ENCODE results near the gene NAA16.

Gene NAA16

DNA sequence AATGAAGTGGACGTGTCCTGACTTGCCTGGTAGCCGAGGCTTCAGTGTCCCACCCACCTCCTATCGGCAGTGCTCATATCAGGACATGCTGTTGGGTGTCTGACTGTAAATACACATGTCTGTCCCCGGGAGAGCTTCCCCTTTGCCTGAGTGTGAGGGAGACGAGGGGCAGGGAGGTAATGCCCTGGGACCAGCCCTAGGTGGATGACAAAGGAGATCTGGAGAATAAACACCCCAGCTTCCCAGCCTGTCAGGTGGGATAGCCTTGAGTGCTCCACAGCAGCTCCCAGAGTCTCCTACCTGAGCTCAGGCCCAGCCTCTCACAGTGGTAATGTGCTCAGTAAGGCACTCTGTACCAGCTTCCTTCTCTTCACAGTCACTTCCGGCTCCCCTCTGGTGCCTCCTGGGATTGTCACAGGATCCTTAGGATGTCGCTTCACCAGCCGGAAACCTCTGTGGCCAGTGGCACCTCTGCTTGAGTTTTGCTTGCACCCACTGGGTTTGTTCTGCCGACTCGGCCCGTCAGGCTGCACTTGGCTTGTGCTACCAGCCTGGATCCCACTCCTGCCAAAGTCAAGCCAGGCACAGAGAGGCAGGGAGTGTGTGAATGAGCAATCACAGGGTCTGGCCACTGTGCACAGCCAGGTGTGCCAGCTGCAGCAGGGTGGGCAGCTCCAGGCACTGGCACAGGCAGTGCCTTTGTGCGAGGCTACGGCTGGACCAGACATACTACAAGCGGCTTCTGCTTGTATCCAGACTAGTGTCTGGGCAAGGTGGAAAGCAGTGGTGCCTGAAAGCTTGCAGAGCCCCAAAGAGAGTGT lies 91.8 kb downstream of the NAA16 start:
- no peaks in the 10 kb centered on the region for H3K36me3 ChIP-seq (ENCODE audit: control insufficient read depth, insufficient read depth, low read length)
- no peak overlapping the region for H3K9ac ChIP-seq (ENCODE audit: low read length)
- no peaks in the 10 kb centered on the region for H3K27me3 ChIP-seq (ENCODE audit: control insufficient read depth, insufficient read depth, low read length)
- H3K9me3 ChIP-seq (ENCODE audit: control insufficient read depth, low read length), result no peaks in the 10 kb centered on the region
- H3K4me1 ChIP-seq (ENCODE audit: control insufficient read depth, insufficient read depth, low read length), result no peaks in the 10 kb centered on the region
- H3K4me3 ChIP-seq (ENCODE audit: low read length), result no peak overlapping the region

DNA sequence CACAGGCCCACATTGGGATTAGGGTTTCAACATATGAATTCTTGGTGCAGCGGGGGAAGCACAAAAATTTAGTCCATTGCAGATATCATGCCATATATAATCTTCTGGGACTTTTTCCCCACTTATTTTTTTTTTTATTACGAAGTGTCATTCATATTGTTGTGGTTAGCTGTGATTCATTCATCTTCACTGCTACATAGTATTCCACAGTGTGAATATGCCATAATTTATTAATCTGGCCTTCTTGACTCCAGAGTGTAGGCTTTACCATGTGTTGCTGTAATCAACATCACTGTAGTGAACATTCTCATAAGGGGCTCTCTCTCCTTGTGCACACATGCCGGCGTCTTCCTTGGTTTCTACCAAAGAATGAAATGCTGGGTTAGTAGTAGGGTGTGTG lies 92.9 kb downstream of the NAA16 start:
- Histone ChIP-seq H3K4me3 (ENCODE audit: low read length) (no peak overlapping the region), H3K9ac (ENCODE audit: low read length) (no peak overlapping the region), H3K36me3 (ENCODE audit: control insufficient read depth, insufficient read depth, low read length) (no peaks in the 10 kb centered on the region), H3K27me3 (ENCODE audit: control insufficient read depth, insufficient read depth, low read length) (no peaks in the 10 kb centered on the region), H3K9me3 (ENCODE audit: control insufficient read depth, low read length) (no peaks in the 10 kb centered on the region), H3K4me1 (ENCODE audit: control insufficient read depth, insufficient read depth, low read length) (no peaks in the 10 kb centered on the region)

- Histone ChIP-seq H3K4me3 (ENCODE audit: low read length) (no peak overlapping the region), H3K9ac (ENCODE audit: low read length) (no peak overlapping the region), H3K9me3 (ENCODE audit: control insufficient read depth, low read length) (no peaks in the 10 kb centered on the region), H3K4me1 (ENCODE audit: control insufficient read depth, insufficient read depth, low read length) (no peaks in the 10 kb centered on the region), H3K27me3 (ENCODE audit: control insufficient read depth, insufficient read depth, low read length) (no peaks in the 10 kb centered on the region), H3K36me3 (ENCODE audit: control insufficient read depth, insufficient read depth, low read length) (no peaks in the 10 kb centered on the region)
Measured at GRCh38 chr13:41405367-41405766, 94.3 kb downstream of the NAA16 start.

- Histone ChIP-seq H3K4me1 (ENCODE audit: control insufficient read depth, insufficient read depth, low read length) (no peaks in the 10 kb centered on the region), H3K36me3 (ENCODE audit: control insufficient read depth, insufficient read depth, low read length) (no peaks in the 10 kb centered on the region), H3K27me3 (ENCODE audit: control insufficient read depth, insufficient read depth, low read length) (no peaks in the 10 kb centered on the region), H3K9me3 (ENCODE audit: control insufficient read depth, low read length) (no peaks in the 10 kb centered on the region), H3K9ac (ENCODE audit: low read length) (no peak overlapping the region), H3K4me3 (ENCODE audit: low read length) (no peak overlapping the region)
Measured at GRCh38 chr13:41407380-41407779, 96.3 kb downstream of the NAA16 start.

- Histone ChIP-seq H3K9me3 (ENCODE audit: control insufficient read depth, low read length) (no peaks in the 10 kb centered on the region), H3K36me3 (ENCODE audit: control insufficient read depth, insufficient read depth, low read length) (no peaks in the 10 kb centered on the region), H3K4me3 (ENCODE audit: low read length) (no peak overlapping the region), H3K4me1 (ENCODE audit: control insufficient read depth, insufficient read depth, low read length) (no peaks in the 10 kb centered on the region), H3K9ac (ENCODE audit: low read length) (no peak overlapping the region), H3K27me3 (ENCODE audit: control insufficient read depth, insufficient read depth, low read length) (no peaks in the 10 kb centered on the region)
Measured at GRCh38 chr13:41408121-41408520, 97.1 kb downstream of the NAA16 start.

DNA sequence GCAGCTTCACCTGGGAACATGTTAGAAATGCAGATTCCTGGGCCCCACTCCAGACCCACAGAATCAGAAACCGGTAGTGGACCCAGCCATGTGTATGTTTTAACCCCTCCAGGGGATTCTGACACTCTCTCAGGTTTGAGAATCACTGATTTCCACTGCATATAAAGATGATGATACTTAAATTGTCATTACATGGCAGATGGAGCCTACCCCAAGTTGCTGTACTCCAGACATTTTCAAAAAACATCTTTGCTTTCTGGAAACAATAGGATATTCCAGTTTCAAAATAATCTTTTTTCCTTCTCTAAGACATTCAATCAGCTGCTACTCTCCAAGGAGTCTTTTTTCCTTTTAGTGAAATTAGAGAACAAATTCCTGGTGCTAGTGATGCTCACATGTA lies 97.7 kb downstream of the NAA16 start:
- no peaks in the 10 kb centered on the region for H3K9me3 ChIP-seq (ENCODE audit: control insufficient read depth, low read length)
- H3K9ac ChIP-seq (ENCODE audit: low read length), result no peak overlapping the region
- no peaks in the 10 kb centered on the region for H3K27me3 ChIP-seq (ENCODE audit: control insufficient read depth, insufficient read depth, low read length)
- H3K36me3 ChIP-seq (ENCODE audit: control insufficient read depth, insufficient read depth, low read length), result no peaks in the 10 kb centered on the region
- H3K4me1 ChIP-seq (ENCODE audit: control insufficient read depth, insufficient read depth, low read length), result no peaks in the 10 kb centered on the region
- H3K4me3 ChIP-seq (ENCODE audit: low read length), result no peak overlapping the region

DNA sequence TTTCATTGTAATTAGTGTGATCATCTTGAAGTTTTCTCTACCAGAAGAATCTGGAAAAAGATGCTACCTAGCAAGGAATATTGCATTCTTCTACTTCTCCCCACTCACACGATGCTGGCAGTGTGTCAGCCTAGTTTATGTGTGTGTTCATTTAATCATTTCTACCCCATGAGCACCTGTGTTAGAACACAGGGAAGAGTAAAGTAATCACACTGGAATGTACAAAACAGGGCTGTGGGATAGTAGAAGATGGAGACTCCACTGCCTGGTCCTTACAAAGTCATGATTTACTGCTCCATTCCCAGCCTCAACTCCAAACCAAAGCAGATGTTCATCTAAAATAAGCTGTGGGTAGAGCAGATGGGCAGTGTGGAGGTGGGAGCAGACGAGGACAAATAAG lies 98.5 kb downstream of the NAA16 start:
- H3K4me3 ChIP-seq (ENCODE audit: low read length), result no peak overlapping the region
- no peaks in the 10 kb centered on the region for H3K36me3 ChIP-seq (ENCODE audit: control insufficient read depth, insufficient read depth, low read length)
- H3K4me1 ChIP-seq (ENCODE audit: control insufficient read depth, insufficient read depth, low read length), result no peaks in the 10 kb centered on the region
- H3K9me3 ChIP-seq (ENCODE audit: control insufficient read depth, low read length), result no peaks in the 10 kb centered on the region
- H3K9ac ChIP-seq (ENCODE audit: low read length), result no peak overlapping the region
- H3K27me3 ChIP-seq (ENCODE audit: control insufficient read depth, insufficient read depth, low read length), result no peaks in the 10 kb centered on the region

DNA sequence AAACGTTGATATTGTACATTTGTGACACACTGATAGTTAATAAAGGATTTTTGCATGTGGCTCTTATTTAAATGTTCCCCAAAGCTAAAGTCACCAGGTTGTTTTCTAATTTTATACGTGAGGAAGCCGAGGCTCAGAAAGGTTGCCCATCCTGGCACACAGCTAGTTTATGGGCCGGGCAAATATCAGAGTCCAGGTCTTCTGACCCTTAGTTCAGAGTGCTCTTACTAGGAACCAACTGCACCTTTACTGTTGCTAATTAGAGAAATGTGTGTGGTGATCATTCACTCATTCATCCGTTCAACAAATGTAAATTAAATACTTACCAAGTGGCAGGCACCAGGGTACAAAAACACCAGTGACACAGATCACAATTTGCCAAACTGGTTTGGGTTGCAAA lies 100.0 kb downstream of the NAA16 start:
- Histone ChIP-seq H3K36me3 (ENCODE audit: control insufficient read depth, insufficient read depth, low read length) (no peaks in the 10 kb centered on the region), H3K27me3 (ENCODE audit: control insufficient read depth, insufficient read depth, low read length) (no peaks in the 10 kb centered on the region), H3K9me3 (ENCODE audit: control insufficient read depth, low read length) (no peaks in the 10 kb centered on the region), H3K4me3 (ENCODE audit: low read length) (no peak overlapping the region), H3K9ac (ENCODE audit: low read length) (no peak overlapping the region), H3K4me1 (ENCODE audit: control insufficient read depth, insufficient read depth, low read length) (no peaks in the 10 kb centered on the region)

DNA sequence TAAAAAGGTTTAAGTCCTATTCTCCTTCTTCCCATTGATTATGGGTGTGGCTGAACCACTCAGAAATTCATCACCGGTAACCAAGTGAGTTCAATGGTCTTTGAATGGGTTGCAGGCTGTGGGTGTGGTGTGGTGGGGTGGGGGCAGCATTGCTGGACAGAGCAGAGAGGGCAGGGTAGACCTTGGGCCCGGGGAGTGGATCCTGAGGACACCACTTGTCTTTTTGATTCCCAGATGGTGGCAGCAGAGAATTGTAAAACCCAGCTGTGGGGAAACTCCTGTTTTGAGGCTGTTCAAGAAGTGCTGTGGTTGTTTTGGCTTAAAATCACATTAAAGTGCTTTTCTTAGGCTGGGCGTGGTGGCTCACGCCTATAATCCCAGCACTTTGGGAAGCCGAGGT lies 100.5 kb downstream of the NAA16 start:
- Histone ChIP-seq H3K4me3 (ENCODE audit: low read length) (no peak overlapping the region), H3K9ac (ENCODE audit: low read length) (no peak overlapping the region), H3K4me1 (ENCODE audit: control insufficient read depth, insufficient read depth, low read length) (no peaks in the 10 kb centered on the region), H3K9me3 (ENCODE audit: control insufficient read depth, low read length) (no peaks in the 10 kb centered on the region), H3K36me3 (ENCODE audit: control insufficient read depth, insufficient read depth, low read length) (no peaks in the 10 kb centered on the region), H3K27me3 (ENCODE audit: control insufficient read depth, insufficient read depth, low read length) (no peaks in the 10 kb centered on the region)

DNA sequence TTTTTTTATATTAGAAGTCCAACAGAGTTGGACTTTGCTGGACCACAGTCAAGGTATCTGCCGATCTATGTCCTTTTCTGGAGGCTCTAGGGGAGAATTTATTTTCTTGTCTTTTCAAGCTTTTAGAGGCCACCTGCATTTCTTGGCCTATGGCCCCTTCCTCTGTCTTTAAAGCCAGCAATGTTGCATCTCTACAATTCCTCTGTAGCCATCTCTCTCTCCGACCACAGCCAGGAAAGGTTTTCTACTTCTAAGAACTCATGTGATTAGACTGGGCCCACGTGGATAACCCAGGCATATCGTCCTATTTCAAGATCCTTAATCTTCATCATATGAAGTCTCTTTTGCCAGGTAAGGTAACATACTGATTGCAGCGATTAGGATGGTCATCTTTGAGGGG lies 102.8 kb downstream of the NAA16 start:
- Histone ChIP-seq H3K4me3 (ENCODE audit: low read length) (no peak overlapping the region), H3K9me3 (ENCODE audit: control insufficient read depth, low read length) (no peaks in the 10 kb centered on the region), H3K27me3 (ENCODE audit: control insufficient read depth, insufficient read depth, low read length) (no peaks in the 10 kb centered on the region), H3K9ac (ENCODE audit: low read length) (no peak overlapping the region), H3K4me1 (ENCODE audit: control insufficient read depth, insufficient read depth, low read length) (peaks cover 3% of the 10 kb centered on the region), H3K36me3 (ENCODE audit: control insufficient read depth, insufficient read depth, low read length) (no peaks in the 10 kb centered on the region)

GRCh38 chr13:41416276-41416675 lies 105.2 kb downstream of the NAA16 start:
- Histone ChIP-seq H3K27me3 (ENCODE audit: control insufficient read depth, insufficient read depth, low read length) (no peaks in the 10 kb centered on the region), H3K36me3 (ENCODE audit: control insufficient read depth, insufficient read depth, low read length) (no peaks in the 10 kb centered on the region), H3K9me3 (ENCODE audit: control insufficient read depth, low read length) (no peaks in the 10 kb centered on the region), H3K9ac (ENCODE audit: low read length) (no peak overlapping the region), H3K4me1 (ENCODE audit: control insufficient read depth, insufficient read depth, low read length) (peaks cover 3% of the 10 kb centered on the region), H3K4me3 (ENCODE audit: low read length) (no peak overlapping the region)

DNA sequence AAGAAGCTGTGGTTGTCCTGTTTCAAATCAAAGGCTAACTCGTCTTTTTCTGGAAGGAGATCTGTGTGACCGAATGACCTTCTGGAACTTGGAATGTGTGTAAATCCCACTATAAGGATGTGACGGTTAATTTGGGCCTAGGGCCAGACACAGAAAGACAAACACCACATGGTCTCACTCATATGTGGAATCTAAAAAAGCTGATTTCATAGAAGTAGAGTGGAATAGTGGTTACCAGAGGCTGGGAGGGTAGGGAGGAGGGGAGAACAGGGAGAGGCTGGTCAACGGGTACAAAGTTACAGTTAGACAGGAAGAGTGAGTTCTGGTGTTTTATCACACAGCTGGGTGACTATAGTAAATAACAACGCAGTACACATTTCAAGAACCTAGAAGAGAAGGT lies 107.0 kb downstream of the NAA16 start:
- no peaks in the 10 kb centered on the region for H3K27me3 ChIP-seq (ENCODE audit: control insufficient read depth, insufficient read depth, low read length)
- no peaks in the 10 kb centered on the region for H3K9me3 ChIP-seq (ENCODE audit: control insufficient read depth, low read length)
- no peaks in the 10 kb centered on the region for H3K36me3 ChIP-seq (ENCODE audit: control insufficient read depth, insufficient read depth, low read length)
- no peak overlapping the region for H3K4me3 ChIP-seq (ENCODE audit: low read length)
- H3K4me1 ChIP-seq (ENCODE audit: control insufficient read depth, insufficient read depth, low read length), result peaks cover 3% of the 10 kb centered on the region
- H3K9ac ChIP-seq (ENCODE audit: low read length), result no peak overlapping the region

- peaks cover 3% of the 10 kb centered on the region for H3K4me1 ChIP-seq (ENCODE audit: control insufficient read depth, insufficient read depth, low read length)
- no peak overlapping the region for H3K4me3 ChIP-seq (ENCODE audit: low read length)
- H3K27me3 ChIP-seq (ENCODE audit: control insufficient read depth, insufficient read depth, low read length), result no peaks in the 10 kb centered on the region
- H3K9ac ChIP-seq (ENCODE audit: low read length), result no peak overlapping the region
- H3K9me3 ChIP-seq (ENCODE audit: control insufficient read depth, low read length), result no peaks in the 10 kb centered on the region
- H3K36me3 ChIP-seq (ENCODE audit: control insufficient read depth, insufficient read depth, low read length), result no peaks in the 10 kb centered on the region
Measured at GRCh38 chr13:41418731-41419130, 107.7 kb downstream of the NAA16 start.

Measured in mucosa of stomach (tissue), 1 donor.